NCI-H2029 treated with DMSO at 0.1 percent for 48 hours (cell line): ENCODE measurements around the gene NDUFS2.
A peak's percentile ranks its signal among the peaks of the same experiment; 100 is the strongest.

Source experiments
- DNase-seq: peaks from one replicate; lab custom pipeline; 2025; lab: John Stamatoyannopoulos, UW

The NDUFS2 gene

GRCh38 chr1:161172776-161173376 is 29.3 kb upstream of the NDUFS2 start:
- no peak for DNase-seq

GRCh38 chr1:161173711-161174110 is 28.5 kb upstream of the NDUFS2 start:
- no peak for DNase-seq

GRCh38 chr1:161174911-161175310 is 27.3 kb upstream of the NDUFS2 start:
- DNase-seq, result no peak

- DNase-seq, result no peak
Observed at GRCh38 chr1:161175771-161176453, 26.3 kb upstream of the NDUFS2 start.

GRCh38 chr1:161176468-161177111 is 25.6 kb upstream of the NDUFS2 start:
- no peak for DNase-seq

- DNase-seq, result peak; percentile 44
Observed at GRCh38 chr1:161177112-161177935, 24.8 kb upstream of the NDUFS2 start, which contains the start of gene B4GALT3. TSS of gene B4GALT3 (minus strand) at chr1:161177507. CDS start at chr1:161176060, 1,447 bp downstream.

- no peak for DNase-seq
Observed at GRCh38 chr1:161177936-161178244, 24.3 kb upstream of the NDUFS2 start.

GRCh38 chr1:161179698-161180097 is 22.5 kb upstream of the NDUFS2 start:
- DNase-seq, result no peak

GRCh38 chr1:161180639-161181038 is 21.5 kb upstream of the NDUFS2 start:
- DNase-seq, result no peak

- no peak for DNase-seq
Observed at GRCh38 chr1:161182214-161182613, 20.0 kb upstream of the NDUFS2 start.

- peak; percentile 45 for DNase-seq
Observed at GRCh38 chr1:161185282-161185682, 16.9 kb upstream of the NDUFS2 start.

GRCh38 chr1:161185732-161186311 is 16.3 kb upstream of the NDUFS2 start:
- DNase-seq, result no peak

- no peak for DNase-seq
Observed at GRCh38 chr1:161187311-161187710, 14.9 kb upstream of the NDUFS2 start.

GRCh38 chr1:161188381-161188780 is 13.8 kb upstream of the NDUFS2 start:
- DNase-seq, result no peak

GRCh38 chr1:161189036-161189435 is 13.1 kb upstream of the NDUFS2 start:
- no peak for DNase-seq

- no peak for DNase-seq
Observed at GRCh38 chr1:161190962-161191521, 11.1 kb upstream of the NDUFS2 start.

- no peak for DNase-seq
Observed at GRCh38 chr1:161191971-161192370, 10.2 kb upstream of the NDUFS2 start.

- DNase-seq, result peak; percentile 50
Observed at GRCh38 chr1:161192476-161193465, 9.4 kb upstream of the NDUFS2 start.

- no peak for DNase-seq
Observed at GRCh38 chr1:161193561-161194235, 8.5 kb upstream of the NDUFS2 start.

GRCh38 chr1:161195171-161195570 is 7.0 kb upstream of the NDUFS2 start:
- no peak for DNase-seq
